Sigmoid colon (tissue), 4 donors: Measurements from ENCODE around the gene GCC2.

Source experiments
- CTCF ChIP-seq, 4 experiments: fragments of 450-650 bp in 3 of 4; fragments of 200-600 bp in 1 of 4; IDR thresholded peaks; one replicate each; pipeline ENCODE4 v1.5.1; 2016 to 2019; ENCODE audit warnings: antibody characterized with exemption in 4 of 4, mild to moderate bottlenecking in 3 of 4, moderate library complexity in 2 of 4
- POLR2A ChIP-seq, 2 donors: fragments of 450-650 bp; IDR thresholded peaks; one replicate each; pipeline ENCODE4 v1.6.1; 2016; ENCODE audit warnings: antibody characterized with exemption in 2 of 2, mild to moderate bottlenecking in 2 of 2, moderate library complexity in 2 of 2
- POLR2AphosphoS5 ChIP-seq, 4 donors: sonication (generic); formaldehyde crosslinking; IDR thresholded peaks; one replicate each; pipeline ENCODE4 v1.6.1; 2017; ENCODE audit warnings: antibody characterized with exemption in 4 of 4

DNA sequence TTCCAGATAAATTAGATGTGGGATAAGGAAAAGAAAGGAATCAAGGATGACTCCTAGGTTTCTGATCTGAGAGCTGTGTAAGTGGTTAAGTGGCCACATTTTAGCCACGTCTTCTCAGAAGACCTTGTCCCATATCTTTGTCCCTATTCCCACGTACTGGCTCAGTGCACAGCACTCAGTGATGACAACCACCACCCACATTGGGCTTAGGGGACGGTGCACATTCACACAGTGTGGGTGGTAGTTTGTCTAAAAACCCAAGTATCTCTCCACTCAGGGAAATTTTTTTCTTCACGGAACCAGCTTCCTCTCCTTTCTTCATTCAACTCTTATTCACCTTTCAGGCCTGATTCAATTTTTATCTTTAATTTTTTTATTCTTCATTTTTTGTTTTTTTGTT, 30.6 kb upstream of the GCC2 start:
- TF ChIP-seq CTCF (IDR thresholded peaks at IDR 0.05) (no peak), POLR2AphosphoS5 (IDR thresholded peaks at IDR 0.05) (no peak), POLR2A (IDR thresholded peaks at IDR 0.05) (no peak)
